HEK293 (cell line): ENCODE data around the gene ELOVL3.

ENCODE experiments used
- BCL11B ChIP-seq: fragments of 450-650 bp; formaldehyde crosslinking; IDR thresholded peaks from 2 replicates; pipeline ENCODE4 v1.5.1; 2016; ENCODE audit warnings: low read depth, missing biosample characterization, missing genetic modification characterization
- EGR2 ChIP-seq: fragments of 450-650 bp; formaldehyde crosslinking; IDR thresholded peaks from 2 replicates; pipeline ENCODE4 v1.5.1; 2016; ENCODE audit warnings: low read depth, missing biosample characterization, missing genetic modification characterization
- HOXD13 ChIP-seq: sonication (generic); formaldehyde crosslinking; IDR thresholded peaks from 2 replicates; pipeline ENCODE4 v1.8.0; 2022; ENCODE audit warnings: missing genetic modification reagents, borderline replicate concordance
- KLF10 ChIP-seq: fragments of 450-650 bp; IDR thresholded peaks from 2 replicates; pipeline ENCODE4 v1.5.1; 2018; ENCODE audit warnings: missing biosample characterization, mild to moderate bottlenecking, missing genetic modification characterization
- KLF7 ChIP-seq: fragments of 450-650 bp; formaldehyde crosslinking; IDR thresholded peaks from 2 replicates; pipeline ENCODE4 v1.5.1; 2016; ENCODE audit warnings: missing biosample characterization, missing genetic modification characterization, borderline replicate concordance
- KLF9 ChIP-seq: fragments of 450-650 bp; formaldehyde crosslinking; IDR thresholded peaks from 2 replicates; pipeline ENCODE4 v1.5.1; 2016; ENCODE audit warnings: missing biosample characterization, missing genetic modification characterization, low read depth
- MZF1 ChIP-seq: fragments of 450-650 bp; formaldehyde crosslinking; IDR thresholded peaks from 2 replicates; pipeline ENCODE4 v1.5.1; 2017; ENCODE audit warnings: missing biosample characterization, missing genetic modification characterization, borderline replicate concordance
- RBAK ChIP-seq: fragments of 450-650 bp; formaldehyde crosslinking; IDR thresholded peaks from 2 replicates; pipeline ENCODE4 v1.5.1; 2016; ENCODE audit warnings: missing biosample characterization, missing genetic modification characterization
- SCRT2 ChIP-seq: fragments of 450-650 bp; formaldehyde crosslinking; IDR thresholded peaks from 2 replicates; pipeline ENCODE4 v1.5.1; 2016; ENCODE audit warnings: missing biosample characterization, missing genetic modification characterization
- ZBTB1 ChIP-seq: fragments of 450-650 bp; formaldehyde crosslinking; IDR thresholded peaks from 2 replicates; pipeline ENCODE4 v1.5.1; 2016; ENCODE audit warnings: missing biosample characterization, missing genetic modification characterization
- ZNF155 ChIP-seq: fragments of 450-650 bp; formaldehyde crosslinking; IDR thresholded peaks from 2 replicates; pipeline ENCODE4 v1.5.1; 2016; ENCODE audit warnings: missing biosample characterization, missing genetic modification characterization
- ZNF202 ChIP-seq: fragments of 450-650 bp; formaldehyde crosslinking; IDR thresholded peaks from 2 replicates; pipeline ENCODE4 v1.5.1; 2016; ENCODE audit warnings: missing biosample characterization, missing genetic modification characterization, borderline replicate concordance
- ZNF350 ChIP-seq: fragments of 450-650 bp; formaldehyde crosslinking; IDR thresholded peaks from 2 replicates; pipeline ENCODE4 v1.5.0; 2017; ENCODE audit warnings: missing biosample characterization, mild to moderate bottlenecking, missing genetic modification characterization
- ZNF433 ChIP-seq: fragments of 450-650 bp; formaldehyde crosslinking; IDR thresholded peaks from 2 replicates; pipeline ENCODE4 v1.5.1; 2016; ENCODE audit warnings: missing biosample characterization, missing genetic modification characterization, low read depth
- ZNF473 ChIP-seq: fragments of 450-650 bp; formaldehyde crosslinking; IDR thresholded peaks from 2 replicates; pipeline ENCODE4 v1.5.1; 2017; ENCODE audit warnings: missing biosample characterization, missing genetic modification characterization
- ZNF529 ChIP-seq: fragments of 450-650 bp; formaldehyde crosslinking; IDR thresholded peaks from 2 replicates; pipeline ENCODE4 v1.5.1; 2017; ENCODE audit warnings: missing genetic modification characterization, missing biosample characterization; ENCODE audit not compliant: insufficient replicate concordance
- ZNF549 ChIP-seq: fragments of 450-650 bp; IDR thresholded peaks from 2 replicates; pipeline ENCODE4 v1.5.1; 2018; ENCODE audit warnings: missing biosample characterization, missing genetic modification characterization, mild to moderate bottlenecking, inconsistent platforms, moderate library complexity
- ZNF558 ChIP-seq: fragments of 450-650 bp; formaldehyde crosslinking; IDR thresholded peaks from 2 replicates; pipeline ENCODE4 v1.5.1; 2016; ENCODE audit warnings: missing biosample characterization, missing genetic modification characterization
- ZNF560 ChIP-seq: fragments of 450-650 bp; formaldehyde crosslinking; IDR thresholded peaks from 2 replicates; pipeline ENCODE4 v1.5.1; 2017; ENCODE audit warnings: missing biosample characterization, missing genetic modification characterization, borderline replicate concordance
- ZNF623 ChIP-seq: fragments of 450-650 bp; formaldehyde crosslinking; IDR thresholded peaks from 2 replicates; pipeline ENCODE4 v1.5.1; 2016; ENCODE audit warnings: missing biosample characterization, missing genetic modification characterization
- ZNF785 ChIP-seq: fragments of 450-650 bp; formaldehyde crosslinking; IDR thresholded peaks from 2 replicates; pipeline ENCODE4 v1.5.1; 2016; ENCODE audit warnings: missing biosample characterization, missing genetic modification characterization
- ZNF791 ChIP-seq: fragments of 450-650 bp; formaldehyde crosslinking; IDR thresholded peaks from 2 replicates; pipeline ENCODE4 v1.5.1; 2016; ENCODE audit warnings: missing biosample characterization, missing genetic modification characterization
- TF ChIP-seq, protein P1 (sequence below): fragments of 450-650 bp; formaldehyde crosslinking; IDR thresholded peaks from 2 replicates; pipeline ENCODE4 v1.5.1; 2016; ENCODE audit warnings: missing biosample characterization, missing genetic modification characterization
- TF ChIP-seq, protein P2 (sequence below): fragments of 450-650 bp; formaldehyde crosslinking; IDR thresholded peaks from 2 replicates; pipeline ENCODE4 v1.5.1; 2016; ENCODE audit warnings: missing biosample characterization, missing genetic modification characterization
- TF ChIP-seq, protein P3 (sequence below): fragments of 450-650 bp; formaldehyde crosslinking; IDR thresholded peaks from 2 replicates; pipeline ENCODE4 v1.5.1; 2016; ENCODE audit warnings: missing biosample characterization, missing genetic modification characterization
- TF ChIP-seq, protein P4 (sequence below): fragments of 450-650 bp; formaldehyde crosslinking; IDR thresholded peaks from 2 replicates; pipeline ENCODE4 v1.5.1; 2017; ENCODE audit warnings: missing biosample characterization, missing genetic modification characterization
- TF ChIP-seq, protein P5 (sequence below): fragments of 450-650 bp; formaldehyde crosslinking; IDR thresholded peaks from 2 replicates; pipeline ENCODE4 v1.5.1; 2016; ENCODE audit warnings: missing biosample characterization, missing genetic modification characterization
- TF ChIP-seq, protein P6 (sequence below): fragments of 450-650 bp; formaldehyde crosslinking; IDR thresholded peaks from 2 replicates; pipeline ENCODE4 v1.5.1; 2016; ENCODE audit warnings: missing biosample characterization, missing genetic modification characterization
- TF ChIP-seq, protein P7 (sequence below): fragments of 450-650 bp; formaldehyde crosslinking; IDR thresholded peaks from 2 replicates; pipeline ENCODE4 v1.5.1; 2017; ENCODE audit warnings: missing biosample characterization, missing genetic modification characterization

ELOVL3 gene

DNA sequence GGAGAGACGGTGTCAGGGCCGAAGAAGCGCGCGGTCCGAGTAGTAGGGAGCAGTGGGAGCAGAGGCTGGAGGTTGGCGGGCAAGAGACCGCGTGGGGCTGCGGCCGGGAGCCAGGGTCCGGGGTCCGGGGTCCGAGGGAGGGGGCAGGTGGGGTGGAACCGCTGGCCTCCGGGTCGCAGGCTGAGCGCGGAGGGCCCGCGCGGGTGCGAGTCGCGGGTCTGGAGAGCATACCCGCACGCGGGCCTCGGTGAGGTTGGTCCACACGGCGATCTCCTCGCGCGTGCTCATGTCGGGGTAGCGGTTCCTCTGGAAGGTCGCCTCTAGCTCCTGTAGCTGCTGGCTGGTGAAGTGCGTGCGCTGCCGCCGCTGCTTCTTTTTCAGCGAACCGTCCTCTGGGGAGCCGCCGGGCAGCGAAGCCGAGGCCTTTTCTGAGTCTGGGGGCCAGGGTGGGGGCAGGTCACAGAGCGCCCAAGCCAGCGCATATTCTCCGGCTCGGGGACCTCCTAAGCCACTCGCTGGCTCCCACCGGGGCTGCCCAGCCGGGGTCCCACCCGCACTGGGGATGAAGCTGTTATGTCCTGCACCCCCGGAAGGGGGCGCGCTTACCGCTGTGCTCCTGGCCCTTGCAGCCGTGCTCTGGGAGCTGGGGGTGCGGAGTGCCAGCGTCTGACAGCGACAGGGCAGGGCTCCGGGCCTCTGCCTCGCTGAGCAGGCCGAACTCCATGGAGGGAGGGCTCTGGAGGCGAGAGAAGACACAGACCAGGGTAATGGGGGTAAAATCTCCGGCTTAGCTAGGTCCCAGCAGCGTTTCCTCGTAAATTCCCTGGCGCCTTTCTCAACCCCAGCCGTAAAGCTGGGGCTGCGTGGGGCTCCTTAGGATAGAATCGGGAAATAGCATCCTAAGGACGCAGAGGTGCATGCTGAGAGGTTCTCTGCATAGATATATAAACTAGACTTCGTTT lies 5.5 kb downstream of the ELOVL3 start (continued):
- TF ChIP-seq, protein P1, sequence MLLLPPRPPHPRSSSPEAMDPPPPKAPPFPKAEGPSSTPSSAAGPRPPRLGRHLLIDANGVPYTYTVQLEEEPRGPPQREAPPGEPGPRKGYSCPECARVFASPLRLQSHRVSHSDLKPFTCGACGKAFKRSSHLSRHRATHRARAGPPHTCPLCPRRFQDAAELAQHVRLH (tag by site-specific recombination), result no peak
- TF ChIP-seq ZNF558 (no peak), ZBTB1 (tag by site-specific recombination) (no peak), HOXD13 (CRISPR knock-in tag) (no peak), ZNF473 (tag by site-specific recombination) (no peak), KLF10 (tag by site-specific recombination) (no peak), RBAK (tag by site-specific recombination) (no peak), ZNF433 (tag by site-specific recombination) (no peak), ZNF549 (tag by site-specific recombination) (no peak), KLF9 (tag by site-specific recombination) (no peak), EGR2 (tag by site-specific recombination) (no peak), ZNF350 (tag by site-specific recombination) (no peak), ZNF785 (no peak), ZNF155 (no peak), ZNF529 (tag by site-specific recombination) (no peak), ZNF623 (no peak), ZNF202 (tag by site-specific recombination) (no peak), BCL11B (tag by site-specific recombination) (no peak), MZF1 (tag by site-specific recombination) (no peak), SCRT2 (tag by site-specific recombination) (0 out of 2 replicates have a peak, but pooled peaks have one; percentile 9), ZNF560 (tag by site-specific recombination) (no peak), ZNF791 (tag by site-specific recombination) (no peak), KLF7 (no peak)
- TF ChIP-seq, protein P2, sequence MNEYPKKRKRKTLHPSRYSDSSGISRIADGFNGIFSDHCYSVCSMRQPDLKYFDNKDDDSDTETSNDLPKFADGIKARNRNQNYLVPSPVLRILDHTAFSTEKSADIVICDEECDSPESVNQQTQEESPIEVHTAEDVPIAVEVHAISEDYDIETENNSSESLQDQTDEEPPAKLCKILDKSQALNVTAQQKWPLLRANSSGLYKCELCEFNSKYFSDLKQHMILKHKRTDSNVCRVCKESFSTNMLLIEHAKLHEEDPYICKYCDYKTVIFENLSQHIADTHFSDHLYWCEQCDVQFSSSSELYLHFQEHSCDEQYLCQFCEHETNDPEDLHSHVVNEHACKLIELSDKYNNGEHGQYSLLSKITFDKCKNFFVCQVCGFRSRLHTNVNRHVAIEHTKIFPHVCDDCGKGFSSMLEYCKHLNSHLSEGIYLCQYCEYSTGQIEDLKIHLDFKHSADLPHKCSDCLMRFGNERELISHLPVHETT (tag by site-specific recombination), result peak; percentile 74
- TF ChIP-seq, protein P3, sequence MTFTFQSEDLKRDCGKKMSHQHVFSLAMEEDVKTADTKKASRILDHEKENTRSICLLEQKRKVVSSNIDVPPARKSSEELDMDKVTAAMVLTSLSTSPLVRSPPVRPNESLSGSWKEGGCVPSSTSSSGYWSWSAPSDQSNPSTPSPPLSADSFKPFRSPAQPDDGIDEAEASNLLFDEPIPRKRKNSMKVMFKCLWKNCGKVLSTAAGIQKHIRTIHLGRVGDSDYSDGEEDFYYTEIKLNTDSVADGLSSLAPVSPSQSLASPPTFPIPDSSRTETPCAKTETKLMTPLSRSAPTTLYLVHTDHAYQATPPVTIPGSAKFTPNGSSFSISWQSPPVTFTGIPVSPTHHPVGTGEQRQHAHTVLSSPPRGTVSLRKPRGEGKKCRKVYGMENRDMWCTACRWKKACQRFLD (tag by site-specific recombination), result no peak
- TF ChIP-seq, protein P4, sequence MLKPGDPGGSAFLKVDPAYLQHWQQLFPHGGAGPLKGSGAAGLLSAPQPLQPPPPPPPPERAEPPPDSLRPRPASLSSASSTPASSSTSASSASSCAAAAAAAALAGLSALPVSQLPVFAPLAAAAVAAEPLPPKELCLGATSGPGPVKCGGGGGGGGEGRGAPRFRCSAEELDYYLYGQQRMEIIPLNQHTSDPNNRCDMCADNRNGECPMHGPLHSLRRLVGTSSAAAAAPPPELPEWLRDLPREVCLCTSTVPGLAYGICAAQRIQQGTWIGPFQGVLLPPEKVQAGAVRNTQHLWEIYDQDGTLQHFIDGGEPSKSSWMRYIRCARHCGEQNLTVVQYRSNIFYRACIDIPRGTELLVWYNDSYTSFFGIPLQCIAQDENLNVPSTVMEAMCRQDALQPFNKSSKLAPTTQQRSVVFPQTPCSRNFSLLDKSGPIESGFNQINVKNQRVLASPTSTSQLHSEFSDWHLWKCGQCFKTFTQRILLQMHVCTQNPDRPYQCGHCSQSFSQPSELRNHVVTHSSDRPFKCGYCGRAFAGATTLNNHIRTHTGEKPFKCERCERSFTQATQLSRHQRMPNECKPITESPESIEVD (tag by site-specific recombination), result no peak
- TF ChIP-seq, protein P5, sequence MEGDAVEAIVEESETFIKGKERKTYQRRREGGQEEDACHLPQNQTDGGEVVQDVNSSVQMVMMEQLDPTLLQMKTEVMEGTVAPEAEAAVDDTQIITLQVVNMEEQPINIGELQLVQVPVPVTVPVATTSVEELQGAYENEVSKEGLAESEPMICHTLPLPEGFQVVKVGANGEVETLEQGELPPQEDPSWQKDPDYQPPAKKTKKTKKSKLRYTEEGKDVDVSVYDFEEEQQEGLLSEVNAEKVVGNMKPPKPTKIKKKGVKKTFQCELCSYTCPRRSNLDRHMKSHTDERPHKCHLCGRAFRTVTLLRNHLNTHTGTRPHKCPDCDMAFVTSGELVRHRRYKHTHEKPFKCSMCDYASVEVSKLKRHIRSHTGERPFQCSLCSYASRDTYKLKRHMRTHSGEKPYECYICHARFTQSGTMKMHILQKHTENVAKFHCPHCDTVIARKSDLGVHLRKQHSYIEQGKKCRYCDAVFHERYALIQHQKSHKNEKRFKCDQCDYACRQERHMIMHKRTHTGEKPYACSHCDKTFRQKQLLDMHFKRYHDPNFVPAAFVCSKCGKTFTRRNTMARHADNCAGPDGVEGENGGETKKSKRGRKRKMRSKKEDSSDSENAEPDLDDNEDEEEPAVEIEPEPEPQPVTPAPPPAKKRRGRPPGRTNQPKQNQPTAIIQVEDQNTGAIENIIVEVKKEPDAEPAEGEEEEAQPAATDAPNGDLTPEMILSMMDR, result peak; percentile 98
- TF ChIP-seq, protein P6, sequence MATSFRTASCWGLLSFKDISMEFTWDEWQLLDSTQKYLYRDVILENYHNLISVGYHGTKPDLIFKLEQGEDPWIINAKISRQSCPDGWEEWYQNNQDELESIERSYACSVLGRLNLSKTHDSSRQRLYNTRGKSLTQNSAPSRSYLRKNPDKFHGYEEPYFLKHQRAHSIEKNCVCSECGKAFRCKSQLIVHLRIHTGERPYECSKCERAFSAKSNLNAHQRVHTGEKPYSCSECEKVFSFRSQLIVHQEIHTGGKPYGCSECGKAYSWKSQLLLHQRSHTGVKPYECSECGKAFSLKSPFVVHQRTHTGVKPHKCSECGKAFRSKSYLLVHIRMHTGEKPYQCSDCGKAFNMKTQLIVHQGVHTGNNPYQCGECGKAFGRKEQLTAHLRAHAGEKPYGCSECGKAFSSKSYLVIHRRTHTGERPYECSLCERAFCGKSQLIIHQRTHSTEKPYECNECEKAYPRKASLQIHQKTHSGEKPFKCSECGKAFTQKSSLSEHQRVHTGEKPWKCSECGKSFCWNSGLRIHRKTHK (tag by site-specific recombination), result no peak
- TF ChIP-seq, protein P7, sequence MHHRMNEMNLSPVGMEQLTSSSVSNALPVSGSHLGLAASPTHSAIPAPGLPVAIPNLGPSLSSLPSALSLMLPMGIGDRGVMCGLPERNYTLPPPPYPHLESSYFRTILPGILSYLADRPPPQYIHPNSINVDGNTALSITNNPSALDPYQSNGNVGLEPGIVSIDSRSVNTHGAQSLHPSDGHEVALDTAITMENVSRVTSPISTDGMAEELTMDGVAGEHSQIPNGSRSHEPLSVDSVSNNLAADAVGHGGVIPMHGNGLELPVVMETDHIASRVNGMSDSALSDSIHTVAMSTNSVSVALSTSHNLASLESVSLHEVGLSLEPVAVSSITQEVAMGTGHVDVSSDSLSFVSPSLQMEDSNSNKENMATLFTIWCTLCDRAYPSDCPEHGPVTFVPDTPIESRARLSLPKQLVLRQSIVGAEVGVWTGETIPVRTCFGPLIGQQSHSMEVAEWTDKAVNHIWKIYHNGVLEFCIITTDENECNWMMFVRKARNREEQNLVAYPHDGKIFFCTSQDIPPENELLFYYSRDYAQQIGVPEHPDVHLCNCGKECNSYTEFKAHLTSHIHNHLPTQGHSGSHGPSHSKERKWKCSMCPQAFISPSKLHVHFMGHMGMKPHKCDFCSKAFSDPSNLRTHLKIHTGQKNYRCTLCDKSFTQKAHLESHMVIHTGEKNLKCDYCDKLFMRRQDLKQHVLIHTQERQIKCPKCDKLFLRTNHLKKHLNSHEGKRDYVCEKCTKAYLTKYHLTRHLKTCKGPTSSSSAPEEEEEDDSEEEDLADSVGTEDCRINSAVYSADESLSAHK, result no peak
